GM23338 (cell line): ENCODE measurements around the gene DHX36. TPM values are rescaled to one million over a fixed set of nuclear protein-coding genes. Genes with fewer than 3 reads are reported as not detected.

Experiments used
- ATAC-seq: fragments of 200-7000 bp; cut with Tn5 transposase; 3 replicates; pipeline ENCODE4 v1.9.1; 2020
- DNase-seq: peaks from one replicate; pipeline ENCODE4 v3.0.0-alpha.2; 2015; ENCODE audit warnings: low spot score
- H2AFZ ChIP-seq: fragments of 200-600 bp; sonication (generic); 2 replicates; pipeline ENCODE4 v1.8.0; 2016; ENCODE audit warnings: antibody characterized with exemption, mild to moderate bottlenecking, moderate library complexity
- H3F3A ChIP-seq: fragments of 200-600 bp; sonication (generic); replicated peaks from 2 replicates; pipeline ENCODE4 v1.8.0; 2017; ENCODE audit warnings: antibody characterized with exemption, mixed run types, low read depth
- H3K27ac ChIP-seq: fragments of 200-600 bp; sonication (generic); 2 replicates; pipeline ENCODE4 v1.6.1; 2016; ENCODE audit warnings: low read depth
- H3K27me3 ChIP-seq: fragments of 200-600 bp; sonication (generic); 2 replicates; pipeline ENCODE4 v1.8.0; 2016; ENCODE audit warnings: mild to moderate bottlenecking, mixed run types, moderate library complexity; ENCODE audit not compliant: insufficient read depth
- H3K36me3 ChIP-seq: fragments of 200-600 bp; sonication (generic); 2 replicates; pipeline ENCODE4 v1.8.0; 2016; ENCODE audit warnings: mild to moderate bottlenecking; ENCODE audit not compliant: insufficient read depth
- H3K4me1 ChIP-seq: fragments of 200-600 bp; sonication (generic); 2 replicates; pipeline ENCODE4 v1.8.0; 2016; ENCODE audit warnings: mild to moderate bottlenecking, moderate library complexity; ENCODE audit not compliant: insufficient read depth
- H3K4me2 ChIP-seq: fragments of 200-600 bp; sonication (generic); 2 replicates; pipeline ENCODE4 v1.7.1; 2017; ENCODE audit warnings: mixed run types
- H3K4me3 ChIP-seq: fragments of 200-600 bp; sonication (generic); 2 replicates; pipeline ENCODE4 v1.6.1; 2016; ENCODE audit warnings: mixed run types
- H3K79me2 ChIP-seq: fragments of 200-600 bp; sonication (generic); replicated peaks from 2 replicates; pipeline ENCODE4 v1.8.0; 2017; ENCODE audit warnings: mild to moderate bottlenecking; ENCODE audit not compliant: insufficient read depth
- H3K9me2 ChIP-seq: fragments of 200-600 bp; sonication (generic); 2 replicates; pipeline ENCODE4 v1.8.0; 2017; ENCODE audit not compliant: insufficient read depth
- H4K20me1 ChIP-seq: fragments of 200-600 bp; sonication (generic); replicated peaks from 2 replicates; pipeline ENCODE4 v1.8.0; 2017; ENCODE audit warnings: mild to moderate bottlenecking; ENCODE audit not compliant: insufficient read depth
- H3K27ac Mint-ChIP-seq: 2 replicates; pipeline ENCODE4 v1.8.0; 2020; ENCODE audit warnings: inconsistent platforms, mild to moderate bottlenecking, moderate library complexity, mixed read lengths
- H3K27me3 Mint-ChIP-seq: 3 replicates; pipeline ENCODE4 v1.8.0; 2022; ENCODE audit warnings: low read depth, mild to moderate bottlenecking, moderate library complexity, mixed read lengths, inconsistent platforms; ENCODE audit not compliant: insufficient read depth, poor library complexity
- H3K36me3 Mint-ChIP-seq: 3 replicates; pipeline ENCODE4 v1.8.0; 2021; ENCODE audit warnings: low read depth, mild to moderate bottlenecking, inconsistent platforms, moderate library complexity, mixed read lengths
- H3K4me1 Mint-ChIP-seq: 3 replicates; pipeline ENCODE4 v1.8.0; 2020; ENCODE audit warnings: mild to moderate bottlenecking, inconsistent platforms, mixed read lengths
- H3K4me3 Mint-ChIP-seq: 3 replicates; pipeline ENCODE4 v1.8.0; 2021; ENCODE audit warnings: moderate library complexity, mild to moderate bottlenecking, inconsistent platforms, mixed read lengths
- H3K9me3 Mint-ChIP-seq: 3 replicates; pipeline ENCODE4 v1.8.0; 2020; ENCODE audit warnings: moderate library complexity, mild to moderate bottlenecking, inconsistent platforms, mixed read lengths
- CREB1 ChIP-seq: fragments of 250-450 bp; sonication (Bioruptor Pico); IDR thresholded peaks from 2 replicates; pipeline ENCODE4 v1.5.0; 2020; ENCODE audit warnings: low read depth, mild to moderate bottlenecking, moderate library complexity
- EZH2 ChIP-seq: fragments of 200-600 bp; sonication (generic); IDR thresholded peaks from one replicate; pipeline ENCODE4 v1.8.0; 2017; ENCODE audit warnings: antibody characterized with exemption, mild to moderate bottlenecking, low read depth; ENCODE audit not compliant: unreplicated experiment
- EZH2phosphoT487 ChIP-seq: fragments of 200-600 bp; sonication (generic); IDR thresholded peaks from one replicate; pipeline ENCODE4 v1.8.1; 2018; ENCODE audit warnings: antibody characterized with exemption; ENCODE audit not compliant: unreplicated experiment
- JUNB ChIP-seq: IDR thresholded peaks from one replicate; pipeline ENCODE4 v1.6.1; 2016; ENCODE audit warnings: antibody characterized with exemption; ENCODE audit not compliant: unreplicated experiment
- NANOG ChIP-seq: IDR thresholded peaks from 2 replicates; pipeline ENCODE4 v1.6.1; 2016; ENCODE audit warnings: antibody characterized with exemption, borderline replicate concordance
- POLR2AphosphoS5 ChIP-seq: IDR thresholded peaks from 2 replicates; pipeline ENCODE4 v1.6.1; 2016; ENCODE audit warnings: antibody characterized with exemption, low read depth
- STAT1 ChIP-seq: IDR thresholded peaks from one replicate; pipeline ENCODE4 v1.6.1; 2016; ENCODE audit warnings: antibody characterized with exemption; ENCODE audit not compliant: unreplicated experiment
- ZNF114 ChIP-seq: fragments of 250-450 bp; sonication (Bioruptor Pico); IDR thresholded peaks from 2 replicates; pipeline ENCODE4 v1.5.0; 2020; ENCODE audit warnings: mild to moderate bottlenecking, moderate library complexity
- polyA plus RNA-seq: library from polyadenylated mRNA; unstranded; fragments of >200 nt; fragmentation: Nextera tagmentation; extraction: Ambion mirVana; gene quantifications from 2 replicates; pipeline ENCODE4 v1.2.1, GENCODE V29; 2016
- total RNA-seq: library from RNA; depleted of rRNA; stranded (reverse); fragments of >200 nt; shearing (Covaris generic); gene quantifications from 2 replicates; pipeline ENCODE4 v1.2.3, GENCODE V29; 2014
- TF ChIP-seq, protein P1 (sequence below): IDR thresholded peaks from 2 replicates; pipeline ENCODE4 v1.6.1; 2016; ENCODE audit warnings: antibody characterized with exemption
- TF ChIP-seq, protein P2 (sequence below), 2 experiments: fragments of 200-600 bp in 1 of 2; sonication (generic) in 1 of 2; conservative IDR thresholded peaks; 2 replicates each; pipeline versions ENCODE4 v1.5.1 to v1.6.1; 2016 to 2017; ENCODE audit warnings: antibody characterized with exemption in 2 of 2, low read depth in 2 of 2, mild to moderate bottlenecking in 2 of 2, moderate library complexity in 1 of 2
- TF ChIP-seq, protein P3 (sequence below): fragments of 250-450 bp; sonication (Bioruptor Pico); IDR thresholded peaks from 2 replicates; pipeline ENCODE4 v1.5.0; 2020; ENCODE audit warnings: mild to moderate bottlenecking, moderate library complexity
- TF ChIP-seq, protein P4 (sequence below): IDR thresholded peaks from one replicate; pipeline ENCODE4 v1.6.1; 2018; ENCODE audit warnings: antibody characterized with exemption; ENCODE audit not compliant: unreplicated experiment

The DHX36 gene
- total and polyA plus RNA-seq, 2 experiments from 2014 or later, result 103 to 110 TPM

DNA sequence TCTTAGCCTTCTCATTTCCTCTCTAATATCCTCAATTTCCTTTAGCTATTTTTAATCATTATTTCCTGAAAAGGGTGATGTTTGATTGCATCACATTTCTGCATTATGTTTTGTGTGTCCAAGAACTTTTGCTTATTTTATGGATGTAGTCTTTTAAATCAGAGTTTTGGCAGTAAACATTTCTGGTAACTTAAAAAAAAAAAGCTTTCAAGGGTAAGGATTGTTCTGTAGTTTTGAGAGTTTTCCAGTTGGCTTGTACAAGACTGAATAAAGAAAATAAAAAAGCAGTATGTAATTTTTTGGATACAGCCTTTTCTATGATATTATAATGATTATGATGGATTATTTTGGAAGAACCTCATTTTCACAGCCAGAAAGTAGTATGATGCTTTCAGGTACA is 99.4 kb downstream of the DHX36 start:
- H3K4me2 ChIP-seq, result no peak overlapping the region
- TF ChIP-seq EZH2, result no peak
- no peak for TF ChIP-seq JUNB
- TF ChIP-seq, protein P1, sequence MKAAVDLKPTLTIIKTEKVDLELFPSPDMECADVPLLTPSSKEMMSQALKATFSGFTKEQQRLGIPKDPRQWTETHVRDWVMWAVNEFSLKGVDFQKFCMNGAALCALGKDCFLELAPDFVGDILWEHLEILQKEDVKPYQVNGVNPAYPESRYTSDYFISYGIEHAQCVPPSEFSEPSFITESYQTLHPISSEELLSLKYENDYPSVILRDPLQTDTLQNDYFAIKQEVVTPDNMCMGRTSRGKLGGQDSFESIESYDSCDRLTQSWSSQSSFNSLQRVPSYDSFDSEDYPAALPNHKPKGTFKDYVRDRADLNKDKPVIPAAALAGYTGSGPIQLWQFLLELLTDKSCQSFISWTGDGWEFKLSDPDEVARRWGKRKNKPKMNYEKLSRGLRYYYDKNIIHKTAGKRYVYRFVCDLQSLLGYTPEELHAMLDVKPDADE, result no peak
- TF ChIP-seq, protein P2, sequence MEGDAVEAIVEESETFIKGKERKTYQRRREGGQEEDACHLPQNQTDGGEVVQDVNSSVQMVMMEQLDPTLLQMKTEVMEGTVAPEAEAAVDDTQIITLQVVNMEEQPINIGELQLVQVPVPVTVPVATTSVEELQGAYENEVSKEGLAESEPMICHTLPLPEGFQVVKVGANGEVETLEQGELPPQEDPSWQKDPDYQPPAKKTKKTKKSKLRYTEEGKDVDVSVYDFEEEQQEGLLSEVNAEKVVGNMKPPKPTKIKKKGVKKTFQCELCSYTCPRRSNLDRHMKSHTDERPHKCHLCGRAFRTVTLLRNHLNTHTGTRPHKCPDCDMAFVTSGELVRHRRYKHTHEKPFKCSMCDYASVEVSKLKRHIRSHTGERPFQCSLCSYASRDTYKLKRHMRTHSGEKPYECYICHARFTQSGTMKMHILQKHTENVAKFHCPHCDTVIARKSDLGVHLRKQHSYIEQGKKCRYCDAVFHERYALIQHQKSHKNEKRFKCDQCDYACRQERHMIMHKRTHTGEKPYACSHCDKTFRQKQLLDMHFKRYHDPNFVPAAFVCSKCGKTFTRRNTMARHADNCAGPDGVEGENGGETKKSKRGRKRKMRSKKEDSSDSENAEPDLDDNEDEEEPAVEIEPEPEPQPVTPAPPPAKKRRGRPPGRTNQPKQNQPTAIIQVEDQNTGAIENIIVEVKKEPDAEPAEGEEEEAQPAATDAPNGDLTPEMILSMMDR (conservative IDR thresholded peaks at IDR 0.05; ENCODE audit: low read depth in 2 of 2), result no peak
- TF ChIP-seq ZNF114 (CRISPR knock-in tag), result no peak
- no peak for TF ChIP-seq EZH2phosphoT487
- TF ChIP-seq, protein P3, sequence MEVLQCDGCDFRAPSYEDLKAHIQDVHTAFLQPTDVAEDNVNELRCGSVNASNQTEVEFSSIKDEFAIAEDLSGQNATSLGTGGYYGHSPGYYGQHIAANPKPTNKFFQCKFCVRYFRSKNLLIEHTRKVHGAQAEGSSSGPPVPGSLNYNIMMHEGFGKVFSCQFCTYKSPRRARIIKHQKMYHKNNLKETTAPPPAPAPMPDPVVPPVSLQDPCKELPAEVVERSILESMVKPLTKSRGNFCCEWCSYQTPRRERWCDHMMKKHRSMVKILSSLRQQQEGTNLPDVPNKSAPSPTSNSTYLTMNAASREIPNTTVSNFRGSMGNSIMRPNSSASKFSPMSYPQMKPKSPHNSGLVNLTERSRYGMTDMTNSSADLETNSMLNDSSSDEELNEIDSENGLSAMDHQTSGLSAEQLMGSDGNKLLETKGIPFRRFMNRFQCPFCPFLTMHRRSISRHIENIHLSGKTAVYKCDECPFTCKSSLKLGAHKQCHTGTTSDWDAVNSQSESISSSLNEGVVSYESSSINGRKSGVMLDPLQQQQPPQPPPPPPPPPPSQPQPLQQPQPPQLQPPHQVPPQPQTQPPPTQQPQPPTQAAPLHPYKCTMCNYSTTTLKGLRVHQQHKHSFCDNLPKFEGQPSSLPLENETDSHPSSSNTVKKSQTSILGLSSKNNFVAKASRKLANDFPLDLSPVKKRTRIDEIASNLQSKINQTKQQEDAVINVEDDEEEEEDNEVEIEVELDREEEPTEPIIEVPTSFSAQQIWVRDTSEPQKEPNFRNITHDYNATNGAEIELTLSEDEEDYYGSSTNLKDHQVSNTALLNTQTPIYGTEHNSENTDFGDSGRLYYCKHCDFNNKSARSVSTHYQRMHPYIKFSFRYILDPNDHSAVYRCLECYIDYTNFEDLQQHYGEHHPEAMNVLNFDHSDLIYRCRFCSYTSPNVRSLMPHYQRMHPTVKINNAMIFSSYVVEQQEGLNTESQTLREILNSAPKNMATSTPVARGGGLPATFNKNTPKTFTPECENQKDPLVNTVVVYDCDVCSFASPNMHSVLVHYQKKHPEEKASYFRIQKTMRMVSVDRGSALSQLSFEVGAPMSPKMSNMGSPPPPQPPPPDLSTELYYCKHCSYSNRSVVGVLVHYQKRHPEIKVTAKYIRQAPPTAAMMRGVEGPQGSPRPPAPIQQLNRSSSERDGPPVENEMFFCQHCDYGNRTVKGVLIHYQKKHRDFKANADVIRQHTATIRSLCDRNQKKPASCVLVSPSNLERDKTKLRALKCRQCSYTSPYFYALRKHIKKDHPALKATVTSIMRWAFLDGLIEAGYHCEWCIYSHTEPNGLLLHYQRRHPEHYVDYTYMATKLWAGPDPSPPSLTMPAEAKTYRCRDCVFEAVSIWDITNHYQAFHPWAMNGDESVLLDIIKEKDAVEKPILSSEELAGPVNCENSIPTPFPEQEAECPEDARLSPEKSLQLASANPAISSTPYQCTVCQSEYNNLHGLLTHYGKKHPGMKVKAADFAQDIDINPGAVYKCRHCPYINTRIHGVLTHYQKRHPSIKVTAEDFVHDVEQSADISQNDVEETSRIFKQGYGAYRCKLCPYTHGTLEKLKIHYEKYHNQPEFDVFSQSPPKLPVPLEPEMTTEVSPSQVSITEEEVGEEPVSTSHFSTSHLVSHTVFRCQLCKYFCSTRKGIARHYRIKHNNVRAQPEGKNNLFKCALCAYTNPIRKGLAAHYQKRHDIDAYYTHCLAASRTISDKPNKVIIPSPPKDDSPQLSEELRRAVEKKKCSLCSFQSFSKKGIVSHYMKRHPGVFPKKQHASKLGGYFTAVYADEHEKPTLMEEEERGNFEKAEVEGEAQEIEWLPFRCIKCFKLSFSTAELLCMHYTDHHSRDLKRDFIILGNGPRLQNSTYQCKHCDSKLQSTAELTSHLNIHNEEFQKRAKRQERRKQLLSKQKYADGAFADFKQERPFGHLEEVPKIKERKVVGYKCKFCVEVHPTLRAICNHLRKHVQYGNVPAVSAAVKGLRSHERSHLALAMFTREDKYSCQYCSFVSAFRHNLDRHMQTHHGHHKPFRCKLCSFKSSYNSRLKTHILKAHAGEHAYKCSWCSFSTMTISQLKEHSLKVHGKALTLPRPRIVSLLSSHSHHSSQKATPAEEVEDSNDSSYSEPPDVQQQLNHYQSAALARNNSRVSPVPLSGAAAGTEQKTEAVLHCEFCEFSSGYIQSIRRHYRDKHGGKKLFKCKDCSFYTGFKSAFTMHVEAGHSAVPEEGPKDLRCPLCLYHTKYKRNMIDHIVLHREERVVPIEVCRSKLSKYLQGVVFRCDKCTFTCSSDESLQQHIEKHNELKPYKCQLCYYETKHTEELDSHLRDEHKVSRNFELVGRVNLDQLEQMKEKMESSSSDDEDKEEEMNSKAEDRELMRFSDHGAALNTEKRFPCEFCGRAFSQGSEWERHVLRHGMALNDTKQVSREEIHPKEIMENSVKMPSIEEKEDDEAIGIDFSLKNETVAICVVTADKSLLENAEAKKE (CRISPR knock-in tag), result no peak
- TF ChIP-seq CREB1 (CRISPR knock-in tag), result no peak
- no peak for TF ChIP-seq NANOG
- no peak for TF ChIP-seq STAT1
- TF ChIP-seq, protein P4, sequence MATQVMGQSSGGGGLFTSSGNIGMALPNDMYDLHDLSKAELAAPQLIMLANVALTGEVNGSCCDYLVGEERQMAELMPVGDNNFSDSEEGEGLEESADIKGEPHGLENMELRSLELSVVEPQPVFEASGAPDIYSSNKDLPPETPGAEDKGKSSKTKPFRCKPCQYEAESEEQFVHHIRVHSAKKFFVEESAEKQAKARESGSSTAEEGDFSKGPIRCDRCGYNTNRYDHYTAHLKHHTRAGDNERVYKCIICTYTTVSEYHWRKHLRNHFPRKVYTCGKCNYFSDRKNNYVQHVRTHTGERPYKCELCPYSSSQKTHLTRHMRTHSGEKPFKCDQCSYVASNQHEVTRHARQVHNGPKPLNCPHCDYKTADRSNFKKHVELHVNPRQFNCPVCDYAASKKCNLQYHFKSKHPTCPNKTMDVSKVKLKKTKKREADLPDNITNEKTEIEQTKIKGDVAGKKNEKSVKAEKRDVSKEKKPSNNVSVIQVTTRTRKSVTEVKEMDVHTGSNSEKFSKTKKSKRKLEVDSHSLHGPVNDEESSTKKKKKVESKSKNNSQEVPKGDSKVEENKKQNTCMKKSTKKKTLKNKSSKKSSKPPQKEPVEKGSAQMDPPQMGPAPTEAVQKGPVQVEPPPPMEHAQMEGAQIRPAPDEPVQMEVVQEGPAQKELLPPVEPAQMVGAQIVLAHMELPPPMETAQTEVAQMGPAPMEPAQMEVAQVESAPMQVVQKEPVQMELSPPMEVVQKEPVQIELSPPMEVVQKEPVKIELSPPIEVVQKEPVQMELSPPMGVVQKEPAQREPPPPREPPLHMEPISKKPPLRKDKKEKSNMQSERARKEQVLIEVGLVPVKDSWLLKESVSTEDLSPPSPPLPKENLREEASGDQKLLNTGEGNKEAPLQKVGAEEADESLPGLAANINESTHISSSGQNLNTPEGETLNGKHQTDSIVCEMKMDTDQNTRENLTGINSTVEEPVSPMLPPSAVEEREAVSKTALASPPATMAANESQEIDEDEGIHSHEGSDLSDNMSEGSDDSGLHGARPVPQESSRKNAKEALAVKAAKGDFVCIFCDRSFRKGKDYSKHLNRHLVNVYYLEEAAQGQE, result no peak
- no peak for TF ChIP-seq POLR2AphosphoS5

More for the DNA sequence above, 99.4 kb downstream of the DHX36 start:
- Histone ChIP-seq H2AFZ (no peak overlapping the region), H4K20me1 (no peaks in the 10 kb centered on the region), H3K36me3 (no peaks in the 10 kb centered on the region), H3K79me2 (no peaks in the 10 kb centered on the region), H3K4me1 (0 out of 2 replicates have a peak, but pooled peaks cover 7% of the 10 kb centered on the region), H3K27ac (no peak overlapping the region), H3K9me2 (no peaks in the 10 kb centered on the region), H3K27me3 (no peaks in the 10 kb centered on the region), H3F3A (no peaks in the 10 kb centered on the region), H3K4me3 (no peak overlapping the region)
- H3K9me3 Mint-ChIP-seq, result no peaks in the 10 kb centered on the region
- peaks cover 2% of the 10 kb centered on the region for H3K27me3 Mint-ChIP-seq
- no peak for DNase-seq
- H3K36me3 Mint-ChIP-seq, result no peaks in the 10 kb centered on the region
- peaks cover 4% of the 10 kb centered on the region; the same call in 2 of the 3 replicates for H3K4me1 Mint-ChIP-seq
- ATAC-seq, result no peak
- no peak overlapping the region for H3K4me3 Mint-ChIP-seq
- no peak overlapping the region for H3K27ac Mint-ChIP-seq
